ENCODE data around the gene ZNF432.
A peak's percentile ranks its signal among the peaks of the same experiment; 100 is the strongest.

ZNF432 gene

DNA sequence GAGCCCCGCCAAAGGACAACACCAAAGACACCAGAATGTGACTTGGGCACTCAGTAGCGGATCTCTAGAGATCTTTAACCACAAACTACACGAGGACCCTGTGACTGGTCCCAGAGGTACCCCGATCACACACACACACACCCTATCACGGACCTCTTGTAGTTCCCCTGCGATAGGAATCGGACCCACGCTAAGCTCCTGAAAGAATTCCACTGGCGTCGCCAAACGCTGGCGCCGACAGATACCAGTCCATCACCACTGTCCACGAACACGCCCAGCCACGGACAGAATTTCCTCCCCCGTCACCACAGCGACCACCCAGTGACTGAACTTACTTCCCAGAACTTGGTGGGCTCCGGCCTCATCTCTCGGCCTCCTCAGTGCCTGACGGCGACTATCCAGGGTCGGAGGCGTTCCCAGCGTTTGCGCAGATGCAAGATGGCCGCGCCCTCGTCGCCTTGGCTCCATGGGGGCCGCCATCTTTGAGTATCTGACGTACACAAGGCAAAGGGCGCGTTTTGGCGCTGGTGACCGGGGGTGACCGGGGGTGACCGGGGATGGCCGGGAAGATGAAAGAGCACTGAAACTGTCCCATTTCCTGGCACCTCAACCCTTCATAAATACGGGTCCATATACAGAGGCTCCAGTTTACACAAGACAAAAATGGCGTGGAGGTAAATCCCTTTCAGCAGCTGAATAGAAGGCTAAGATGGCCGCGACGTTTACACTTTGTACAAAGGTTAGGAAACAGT, 40.7 kb downstream of the ZNF432 start, which contains the start of gene ZNF615:
ZNF615 (minus strand) TSS at position 406 of the 752 bp plus-strand sequence. CDS start 4,500 bp downstream, outside the sequence.
- peak; percentile 23 for DNase-seq

DNA sequence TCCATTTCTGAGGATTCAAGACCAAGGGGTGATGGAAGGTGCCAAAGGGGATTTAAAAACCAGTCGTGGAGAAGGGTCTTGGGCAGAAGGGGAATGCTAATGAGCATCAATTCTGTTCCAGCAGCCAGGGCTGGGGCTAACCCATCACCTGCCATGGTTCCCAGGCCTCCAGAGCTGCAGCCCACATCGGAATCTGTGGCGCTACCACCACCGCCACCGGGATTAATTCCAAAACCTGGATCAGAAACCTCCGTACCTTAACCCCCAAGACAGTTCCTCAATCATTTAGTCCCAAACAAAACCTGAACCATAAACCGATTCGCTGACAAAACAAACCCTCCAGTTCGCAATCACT, 41.2 kb downstream of the ZNF432 start:
- DNase-seq, result no peak

DNA sequence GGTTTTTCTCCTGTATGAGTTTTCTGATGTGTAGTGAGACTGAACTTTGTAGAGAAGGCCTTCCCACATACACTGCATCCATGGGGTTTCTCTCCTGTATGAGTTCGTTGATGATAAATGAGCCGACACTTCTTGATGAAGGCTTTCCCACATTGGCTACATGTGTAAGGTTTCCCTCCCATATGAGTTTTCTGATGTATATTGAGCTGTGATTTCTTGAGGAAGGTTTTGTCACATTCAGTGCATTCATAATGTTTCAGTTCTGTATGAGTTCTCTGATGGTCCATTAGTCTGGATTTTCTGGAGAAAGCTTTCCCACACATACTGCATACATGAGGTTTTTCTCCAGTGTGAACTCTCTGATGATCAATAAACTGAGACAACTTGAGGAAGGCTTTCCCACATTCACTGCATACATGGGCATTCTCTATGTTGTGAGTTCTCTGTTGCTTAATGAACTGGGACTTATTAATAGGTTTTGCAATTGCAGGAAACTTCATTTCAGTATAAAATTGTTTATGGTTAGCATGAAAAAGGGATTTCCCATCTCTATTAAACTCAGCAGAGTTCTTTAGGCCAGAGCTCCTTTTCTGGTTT, 54.5 kb downstream of the ZNF432 start:
- DNase-seq, result no peak

- DNase-seq, result no peak
Measured at GRCh38 chr19:51993422-51993821, 55.2 kb downstream of the ZNF432 start.

DNA sequence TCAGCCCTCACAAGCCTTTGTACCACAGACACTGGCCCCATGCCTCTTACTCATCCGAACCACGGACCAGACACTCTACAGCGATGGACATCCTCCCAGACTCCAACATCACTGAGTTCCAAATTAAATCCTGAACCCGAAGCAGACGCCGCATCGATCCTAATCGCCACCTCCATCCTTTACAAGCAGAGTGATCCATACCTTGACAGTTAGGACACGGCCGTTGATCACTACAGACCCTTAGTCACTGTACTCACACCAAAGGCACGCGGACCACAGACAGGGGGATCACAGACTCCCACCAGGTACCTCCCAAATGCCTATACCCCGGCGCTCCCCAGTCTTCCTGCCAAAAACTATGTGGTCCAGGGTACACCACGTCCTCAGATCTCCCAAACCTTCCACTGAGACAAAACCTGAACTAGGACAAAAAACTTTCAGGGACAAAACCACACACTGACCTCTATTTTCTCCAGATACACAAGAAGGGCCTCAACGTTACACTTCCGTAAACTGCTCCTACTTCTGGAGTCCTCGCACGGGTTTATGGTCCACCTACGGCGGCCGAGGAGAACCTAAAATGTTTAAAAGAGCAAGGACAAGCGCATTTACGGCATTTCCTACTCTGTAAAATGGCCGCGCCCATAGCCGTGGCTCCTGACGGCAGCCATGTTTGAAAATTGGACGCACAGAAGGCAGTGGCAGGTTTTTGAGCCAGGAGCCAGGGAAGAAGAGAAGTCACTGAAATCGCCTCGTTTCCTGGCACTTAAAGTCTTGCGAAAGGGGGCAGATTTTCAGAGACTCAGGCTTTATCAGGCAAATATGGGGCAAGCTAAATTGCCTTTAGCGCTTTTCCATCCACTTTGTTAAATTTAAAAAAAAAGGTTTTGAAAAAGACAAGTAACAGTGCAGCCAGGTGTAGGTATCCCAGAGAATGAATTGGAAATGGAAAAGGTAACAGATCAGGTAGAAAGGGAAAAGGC, 62.0 kb downstream of the ZNF432 start, which contains the start of gene ZNF350:
ZNF350 (minus strand) TSS at position 532 of the 983 bp plus-strand sequence. CDS start 12,480 bp downstream, outside the sequence.
- DNase-seq, result no peak

DNA sequence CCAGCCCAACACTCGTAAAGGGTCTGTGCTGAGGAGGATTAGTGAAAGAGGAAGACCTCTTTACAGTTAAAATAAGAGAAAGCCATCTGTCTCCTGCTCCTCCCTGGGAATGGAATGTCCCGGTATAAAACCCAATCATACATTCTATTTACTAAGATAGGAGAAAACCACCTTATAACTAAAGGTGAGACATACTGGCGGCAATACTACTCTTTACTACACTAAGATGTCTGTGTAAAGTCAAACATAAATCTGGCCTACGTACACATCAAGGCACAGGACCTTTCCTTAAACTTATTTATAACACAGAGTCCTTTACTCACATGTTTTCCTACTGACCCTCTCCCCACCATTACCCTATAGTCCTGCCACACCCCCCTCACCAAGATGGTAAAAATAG, 65.3 kb downstream of the ZNF432 start:
- DNase-seq, result no peak

Measured in NCI-H2081 treated with DMSO at 0.1 percent for 48 hours (cell line).